Measurements from ENCODE around the gene CEMIP.

The CEMIP gene

DNA sequence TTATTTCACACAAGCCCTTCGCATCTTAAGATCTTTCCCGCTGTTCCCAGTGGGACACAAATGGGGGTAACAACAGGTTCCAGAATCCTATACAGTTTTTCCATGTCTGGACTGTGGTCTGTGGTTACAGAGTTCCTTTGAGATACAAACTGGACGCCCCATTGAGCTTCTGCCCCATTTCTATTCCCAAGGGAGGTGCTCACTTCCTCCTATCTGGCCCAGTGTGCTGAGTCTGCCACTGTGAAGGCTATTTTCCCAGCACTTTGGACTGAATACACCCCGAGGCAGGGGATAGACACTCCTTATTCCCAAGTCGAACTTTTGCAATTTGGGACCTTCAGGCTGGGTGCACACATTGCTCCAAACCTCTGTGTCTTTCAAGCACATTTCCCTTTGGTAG lies 166.4 kb downstream of the CEMIP start:
- DNase-seq (ENCODE audit: extremely low read depth, insufficient read length): no peak
- Histone ChIP-seq H3K27me3 (replicated peaks; ENCODE audit: control insufficient read depth, insufficient read depth, low read length) (no peaks in the 10 kb centered on the region), H3K36me3 (ENCODE audit: control insufficient read depth, insufficient read depth, low read length) (peaks cover 4% of the 10 kb centered on the region), H3K4me3 (replicated peaks; ENCODE audit: low read depth, low read length) (no peak overlapping the region)
- TF ChIP-seq, protein P1, sequence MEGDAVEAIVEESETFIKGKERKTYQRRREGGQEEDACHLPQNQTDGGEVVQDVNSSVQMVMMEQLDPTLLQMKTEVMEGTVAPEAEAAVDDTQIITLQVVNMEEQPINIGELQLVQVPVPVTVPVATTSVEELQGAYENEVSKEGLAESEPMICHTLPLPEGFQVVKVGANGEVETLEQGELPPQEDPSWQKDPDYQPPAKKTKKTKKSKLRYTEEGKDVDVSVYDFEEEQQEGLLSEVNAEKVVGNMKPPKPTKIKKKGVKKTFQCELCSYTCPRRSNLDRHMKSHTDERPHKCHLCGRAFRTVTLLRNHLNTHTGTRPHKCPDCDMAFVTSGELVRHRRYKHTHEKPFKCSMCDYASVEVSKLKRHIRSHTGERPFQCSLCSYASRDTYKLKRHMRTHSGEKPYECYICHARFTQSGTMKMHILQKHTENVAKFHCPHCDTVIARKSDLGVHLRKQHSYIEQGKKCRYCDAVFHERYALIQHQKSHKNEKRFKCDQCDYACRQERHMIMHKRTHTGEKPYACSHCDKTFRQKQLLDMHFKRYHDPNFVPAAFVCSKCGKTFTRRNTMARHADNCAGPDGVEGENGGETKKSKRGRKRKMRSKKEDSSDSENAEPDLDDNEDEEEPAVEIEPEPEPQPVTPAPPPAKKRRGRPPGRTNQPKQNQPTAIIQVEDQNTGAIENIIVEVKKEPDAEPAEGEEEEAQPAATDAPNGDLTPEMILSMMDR (IDR thresholded peaks at IDR 0.05; ENCODE audit: insufficient read depth, low read length, poor library complexity, severe bottlenecking): no peak

GRCh38 chr15:80946576-80946975 lies 167.4 kb downstream of the CEMIP start:
- no peak overlapping the region for H3K4me3 ChIP-seq (replicated peaks; ENCODE audit: low read depth, low read length)
- peaks cover 4% of the 10 kb centered on the region for H3K36me3 ChIP-seq (ENCODE audit: control insufficient read depth, insufficient read depth, low read length)
- H3K27me3 ChIP-seq (replicated peaks; ENCODE audit: control insufficient read depth, insufficient read depth, low read length): no peaks in the 10 kb centered on the region
- DNase-seq (ENCODE audit: extremely low read depth, insufficient read length): no peak
- TF ChIP-seq, protein P1 (IDR thresholded peaks at IDR 0.05; ENCODE audit: insufficient read depth, low read length, poor library complexity, severe bottlenecking): no peak

DNA sequence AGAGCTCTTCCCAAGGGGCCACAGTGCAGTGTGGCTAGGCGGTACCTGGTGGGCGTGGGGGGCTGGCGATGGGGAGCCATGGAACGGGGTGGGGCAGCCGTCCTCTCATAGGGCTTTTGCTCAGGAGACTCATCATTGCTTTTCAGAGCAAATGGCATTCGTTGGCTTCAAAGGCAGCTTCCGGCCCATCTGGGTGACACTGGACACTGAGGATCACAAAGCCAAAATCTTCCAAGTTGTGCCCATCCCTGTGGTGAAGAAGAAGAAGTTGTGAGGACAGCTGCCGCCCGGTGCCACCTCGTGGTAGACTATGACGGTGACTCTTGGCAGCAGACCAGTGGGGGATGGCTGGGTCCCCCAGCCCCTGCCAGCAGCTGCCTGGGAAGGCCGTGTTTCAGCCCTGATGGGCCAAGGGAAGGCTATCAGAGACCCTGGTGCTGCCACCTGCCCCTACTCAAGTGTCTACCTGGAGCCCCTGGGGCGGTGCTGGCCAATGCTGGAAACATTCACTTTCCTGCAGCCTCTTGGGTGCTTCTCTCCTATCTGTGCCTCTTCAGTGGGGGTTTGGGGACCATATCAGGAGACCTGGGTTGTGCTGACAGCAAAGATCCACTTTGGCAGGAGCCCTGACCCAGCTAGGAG lies 169.6 kb downstream of the CEMIP start:
- Histone ChIP-seq H3K4me3 (replicated peaks; ENCODE audit: low read depth, low read length) (no peak overlapping the region), H3K36me3 (ENCODE audit: control insufficient read depth, insufficient read depth, low read length) (peaks cover 6% of the 10 kb centered on the region), H3K27me3 (replicated peaks; ENCODE audit: control insufficient read depth, insufficient read depth, low read length) (no peaks in the 10 kb centered on the region)
- DNase-seq (ENCODE audit: extremely low read depth, insufficient read length): no peak
- TF ChIP-seq, protein P1 (IDR thresholded peaks at IDR 0.05; ENCODE audit: insufficient read depth, low read length, poor library complexity, severe bottlenecking): no peak

GRCh38 chr15:80949756-80950155 lies 170.6 kb downstream of the CEMIP start:
- no peaks in the 10 kb centered on the region for H3K27me3 ChIP-seq (replicated peaks; ENCODE audit: control insufficient read depth, insufficient read depth, low read length)
- TF ChIP-seq, protein P1 (IDR thresholded peaks at IDR 0.05; ENCODE audit: insufficient read depth, low read length, poor library complexity, severe bottlenecking): no peak
- no peak for DNase-seq (ENCODE audit: extremely low read depth, insufficient read length)
- peaks cover 6% of the 10 kb centered on the region for H3K36me3 ChIP-seq (ENCODE audit: control insufficient read depth, insufficient read depth, low read length)
- no peak overlapping the region for H3K4me3 ChIP-seq (replicated peaks; ENCODE audit: low read depth, low read length)

- TF ChIP-seq, protein P1 (IDR thresholded peaks at IDR 0.05; ENCODE audit: insufficient read depth, low read length, poor library complexity, severe bottlenecking): no peak
- Histone ChIP-seq H3K4me3 (replicated peaks; ENCODE audit: low read depth, low read length) (no peak overlapping the region), H3K27me3 (replicated peaks; ENCODE audit: control insufficient read depth, insufficient read depth, low read length) (no peaks in the 10 kb centered on the region), H3K36me3 (ENCODE audit: control insufficient read depth, insufficient read depth, low read length) (peaks cover 6% of the 10 kb centered on the region)
- DNase-seq (ENCODE audit: extremely low read depth, insufficient read length): no peak
Observed at GRCh38 chr15:80950291-80951078, 171.3 kb downstream of the CEMIP start.

All from GM06990 (cell line).